WERI-Rb-1 (cell line): ENCODE measurements around the gene EME1.
"Not testable (repeated sequence)": the region's sequence is repeated elsewhere in the genome, so short reads cannot be mapped to it uniquely, and the experiment has no call there.

ENCODE experiments used
- DNase-seq: peaks from one replicate; pipeline ENCODE4 v3.0.0-alpha.2; 2020
- H3K27ac ChIP-seq: fragments of 250-450 bp; sonication (Bioruptor Pico); 2 replicates; pipeline ENCODE4 v1.5.1; 2020; ENCODE audit warnings: mild to moderate bottlenecking, moderate library complexity
- H3K27me3 ChIP-seq: fragments of 250-450 bp; sonication (Bioruptor Pico); 2 replicates; pipeline ENCODE4 v1.5.1; 2021; ENCODE audit warnings: mild to moderate bottlenecking, low read depth, moderate library complexity; ENCODE audit not compliant: insufficient read depth, severe bottlenecking
- H3K36me3 ChIP-seq: fragments of 250-450 bp; sonication (Bioruptor Pico); 2 replicates; pipeline ENCODE4 v1.5.1; 2020; ENCODE audit warnings: mild to moderate bottlenecking, moderate library complexity
- H3K4me3 ChIP-seq: 2 replicates; pipeline ENCODE4 v1.5.1; 2011; ENCODE audit warnings: low read depth, mild to moderate bottlenecking, control low read depth, low read length
- H3K9me3 ChIP-seq: fragments of 250-450 bp; sonication (Bioruptor Pico); 2 replicates; pipeline ENCODE4 v1.5.1; 2021; ENCODE audit warnings: mild to moderate bottlenecking, moderate library complexity; ENCODE audit not compliant: severe bottlenecking
- TF ChIP-seq, protein P1 (sequence below): IDR thresholded peaks from 2 replicates; pipeline ENCODE4 v1.5.1; 2011; ENCODE audit warnings: low read depth, mild to moderate bottlenecking, control low read depth, inconsistent platforms, low read length

The EME1 gene

GRCh38 chr17:50406578-50406977, 33.5 kb downstream of the EME1 start:
- Histone ChIP-seq H3K27ac (no peak overlapping the region), H3K36me3 (no peaks in the 10 kb centered on the region; the same call in 1 of the 2 replicates), H3K9me3 (no peaks in the 10 kb centered on the region), H3K27me3 (no peaks in the 10 kb centered on the region), H3K4me3 (no peak overlapping the region)
- no peak for DNase-seq
- TF ChIP-seq, protein P1, sequence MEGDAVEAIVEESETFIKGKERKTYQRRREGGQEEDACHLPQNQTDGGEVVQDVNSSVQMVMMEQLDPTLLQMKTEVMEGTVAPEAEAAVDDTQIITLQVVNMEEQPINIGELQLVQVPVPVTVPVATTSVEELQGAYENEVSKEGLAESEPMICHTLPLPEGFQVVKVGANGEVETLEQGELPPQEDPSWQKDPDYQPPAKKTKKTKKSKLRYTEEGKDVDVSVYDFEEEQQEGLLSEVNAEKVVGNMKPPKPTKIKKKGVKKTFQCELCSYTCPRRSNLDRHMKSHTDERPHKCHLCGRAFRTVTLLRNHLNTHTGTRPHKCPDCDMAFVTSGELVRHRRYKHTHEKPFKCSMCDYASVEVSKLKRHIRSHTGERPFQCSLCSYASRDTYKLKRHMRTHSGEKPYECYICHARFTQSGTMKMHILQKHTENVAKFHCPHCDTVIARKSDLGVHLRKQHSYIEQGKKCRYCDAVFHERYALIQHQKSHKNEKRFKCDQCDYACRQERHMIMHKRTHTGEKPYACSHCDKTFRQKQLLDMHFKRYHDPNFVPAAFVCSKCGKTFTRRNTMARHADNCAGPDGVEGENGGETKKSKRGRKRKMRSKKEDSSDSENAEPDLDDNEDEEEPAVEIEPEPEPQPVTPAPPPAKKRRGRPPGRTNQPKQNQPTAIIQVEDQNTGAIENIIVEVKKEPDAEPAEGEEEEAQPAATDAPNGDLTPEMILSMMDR: no peak

DNA sequence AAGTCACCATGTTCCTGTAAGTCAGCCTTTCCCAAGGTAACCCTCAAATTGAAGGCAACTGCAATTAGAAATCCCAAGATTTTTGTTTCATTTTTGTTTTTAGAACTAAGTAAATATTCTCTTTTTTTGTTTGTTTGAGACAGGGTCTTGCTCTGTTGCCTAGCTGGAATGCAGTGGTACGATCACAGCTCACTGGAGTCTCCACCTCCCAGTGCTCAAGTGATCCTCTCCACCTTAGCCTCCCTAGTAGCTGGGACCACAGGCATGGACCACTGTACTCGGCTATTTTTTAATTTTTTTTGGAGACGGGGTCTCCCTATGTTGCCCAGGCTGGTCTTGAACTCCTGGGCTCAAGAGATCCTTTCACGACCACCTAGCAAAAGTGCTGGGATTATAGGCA, 34.9 kb downstream of the EME1 start:
- H3K27ac ChIP-seq: no peak overlapping the region
- H3K9me3 ChIP-seq: peaks cover 8% of the 10 kb centered on the region
- TF ChIP-seq, protein P1: no peak
- H3K36me3 ChIP-seq: no peaks in the 10 kb centered on the region; the same call in 1 of the 2 replicates
- no peaks in the 10 kb centered on the region for H3K27me3 ChIP-seq
- H3K4me3 ChIP-seq: no peak overlapping the region
- DNase-seq: no peak

DNA sequence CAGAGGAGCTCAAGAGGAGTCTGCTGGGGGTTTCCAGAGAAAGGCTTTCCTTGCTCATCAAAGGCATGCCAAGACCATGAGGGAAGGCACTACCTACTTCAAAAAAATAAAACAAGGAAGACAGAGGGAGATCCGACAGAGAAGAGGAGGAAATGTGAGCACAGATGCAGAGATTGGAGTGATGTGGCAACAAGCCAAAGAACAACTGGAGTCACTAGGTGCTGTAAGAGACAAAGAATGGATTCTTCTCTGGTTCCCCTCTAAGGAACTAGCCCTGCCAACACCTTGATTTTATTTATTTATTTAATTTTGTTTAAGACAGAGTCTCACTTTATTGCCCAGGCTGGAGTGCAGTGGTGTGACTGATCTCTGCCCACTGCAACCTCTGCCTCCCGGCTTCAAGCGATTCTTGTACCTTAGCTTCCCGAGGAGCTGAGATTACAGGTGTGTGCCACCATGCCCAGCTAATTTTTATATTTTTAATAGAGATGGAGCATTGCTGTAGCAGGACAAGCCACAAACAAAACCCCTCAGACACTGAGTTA, 39.2 kb downstream of the EME1 start:
- H3K36me3 ChIP-seq: no peaks in the 10 kb centered on the region
- TF ChIP-seq, protein P1: no peak
- H3K4me3 ChIP-seq: no peak overlapping the region
- no peak overlapping the region for H3K27ac ChIP-seq
- no peak for DNase-seq
- H3K9me3 ChIP-seq: peaks cover 8% of the 10 kb centered on the region
- H3K27me3 ChIP-seq: no peaks in the 10 kb centered on the region

DNA sequence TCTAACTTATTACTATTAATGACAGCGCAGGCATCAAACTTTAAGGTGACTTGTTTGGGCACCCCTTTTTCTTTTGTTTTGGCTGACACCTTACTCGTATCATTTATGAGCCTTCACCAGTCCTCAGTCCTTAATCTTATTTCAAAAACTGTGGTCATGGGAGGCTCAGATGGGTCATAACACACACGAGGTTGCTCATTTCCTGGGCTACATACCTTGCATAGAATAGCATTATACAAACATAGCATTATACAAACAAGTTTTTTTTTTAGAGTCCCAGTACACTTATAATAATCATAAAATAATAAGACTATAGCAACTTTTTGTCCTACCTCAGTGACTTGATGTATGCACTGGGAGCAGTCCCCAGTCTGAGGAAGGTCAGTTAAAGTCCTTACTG, 41.8 kb downstream of the EME1 start:
- no peak overlapping the region for H3K4me3 ChIP-seq
- H3K36me3 ChIP-seq: no peaks in the 10 kb centered on the region
- no peaks in the 10 kb centered on the region for H3K27me3 ChIP-seq
- DNase-seq: no peak
- no peak overlapping the region for H3K27ac ChIP-seq
- peaks cover 15% of the 10 kb centered on the region for H3K9me3 ChIP-seq
- TF ChIP-seq, protein P1: no peak

DNA sequence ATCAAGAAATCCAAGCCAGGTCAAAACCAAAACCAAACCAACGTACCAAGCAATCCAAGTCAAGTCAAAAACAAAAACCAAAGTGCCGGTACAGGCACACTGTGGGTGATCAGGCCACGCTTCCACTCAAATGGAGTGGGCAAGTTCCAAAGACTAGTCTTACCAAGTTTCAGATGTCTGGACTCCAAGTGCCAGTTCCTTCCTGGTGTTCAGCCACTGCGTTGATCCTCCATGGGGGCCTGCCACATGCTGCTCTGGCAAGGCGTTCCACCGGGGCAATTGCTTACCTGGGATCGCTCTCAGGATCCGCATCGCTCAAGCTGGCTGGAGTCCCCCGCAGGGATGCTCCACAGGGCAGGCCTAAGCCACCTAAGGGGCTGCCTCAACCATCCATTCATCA, 46.5 kb downstream of the EME1 start:
- H3K27me3 ChIP-seq, H3K9me3 ChIP-seq, H3K27ac ChIP-seq, H3K36me3 ChIP-seq, DNase-seq, H3K4me3 ChIP-seq: not testable (repeated sequence)

DNA sequence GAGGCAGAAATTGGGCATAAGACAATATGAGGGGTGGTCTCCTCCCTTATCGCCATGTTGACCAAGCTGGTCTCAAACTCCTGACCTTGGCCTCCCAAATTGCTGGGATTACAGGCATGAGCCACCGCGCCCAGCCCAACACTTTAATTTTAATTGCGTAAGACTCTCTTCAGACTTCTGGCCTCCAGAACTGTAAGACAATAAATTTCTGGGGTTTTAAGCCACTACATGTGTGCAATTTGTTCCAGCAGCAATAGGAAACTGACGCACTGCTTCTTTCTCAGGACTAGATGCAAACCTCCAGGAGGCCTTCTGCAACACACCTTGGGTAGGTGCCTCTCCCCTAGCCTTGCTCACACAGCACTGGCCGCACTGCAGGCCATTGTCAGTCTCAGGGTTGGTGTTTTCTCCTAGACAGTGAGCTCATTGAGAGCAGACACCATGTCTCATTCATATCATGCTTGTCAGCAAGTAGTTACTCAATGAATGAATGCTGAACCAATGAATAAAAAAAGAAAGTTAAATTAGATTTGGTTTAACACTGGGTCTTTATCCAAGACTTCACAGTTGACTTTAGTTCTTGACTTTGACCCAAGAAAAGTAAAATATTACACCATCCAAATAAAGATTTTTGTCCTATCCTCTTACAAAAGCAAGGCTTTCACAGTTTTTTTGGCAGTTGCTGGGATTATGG, 47.5 kb downstream of the EME1 start:
- Histone ChIP-seq H3K27me3 (no peaks in the 10 kb centered on the region), H3K36me3 (no peaks in the 10 kb centered on the region), H3K9me3 (peaks cover 9% of the 10 kb centered on the region), H3K27ac (no peak overlapping the region), H3K4me3 (no peak overlapping the region)
- no peak for DNase-seq
- TF ChIP-seq, protein P1: no peak
